ENCODE measurements around the gene CAPN10. TPM values are rescaled to one million over a fixed set of nuclear protein-coding genes. Genes with fewer than 3 reads are reported as not detected.

CAPN10 gene
- total RNA-seq, 1 donor from 2014 or later, result 47.8 TPM

DNA sequence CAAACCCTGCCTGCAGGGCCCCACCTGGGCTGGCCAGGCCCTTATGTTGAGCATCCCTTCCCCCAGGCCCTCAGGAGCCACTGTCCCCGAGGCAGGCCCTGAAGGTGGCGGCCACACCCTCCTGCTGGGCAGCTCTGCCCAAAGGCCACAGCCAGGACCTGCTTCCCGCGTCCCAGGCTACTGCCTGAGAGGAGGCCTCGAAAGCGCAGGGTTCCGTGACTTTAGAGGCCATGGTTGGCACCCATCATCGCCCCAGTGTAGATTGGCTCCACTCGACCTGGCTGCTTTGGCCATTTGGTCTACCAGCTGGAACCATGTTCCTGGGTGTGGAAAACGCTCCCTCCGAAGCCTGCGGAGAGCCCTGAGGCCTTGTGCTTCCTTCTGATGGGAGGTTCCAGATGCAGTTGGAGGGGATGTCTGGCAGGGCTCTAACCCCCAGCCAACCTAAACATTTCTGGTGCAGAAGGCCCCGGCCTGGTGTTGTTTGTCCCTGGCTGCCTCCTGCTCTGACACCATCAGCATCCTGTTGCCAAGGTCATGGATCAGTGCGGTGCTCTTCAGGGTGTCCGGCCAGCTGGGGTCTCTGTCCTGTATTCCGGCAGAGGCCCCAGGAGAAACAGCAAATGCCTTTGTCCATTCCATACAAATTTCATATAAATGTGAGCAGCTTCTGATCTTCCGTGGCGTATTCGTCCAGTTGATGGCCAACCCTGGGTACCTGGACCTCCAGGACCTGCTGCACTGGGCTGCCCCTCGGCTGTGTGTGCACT, 14.7 kb downstream of the CAPN10 start:
- peaks cover 3% of the 10 kb centered on the region for H3K27me3 Mint-ChIP-seq (ENCODE audit: unreplicated experiment)
- no peak for DNase-seq (ENCODE audit: low spot score)
- no peaks in the 10 kb centered on the region for H3K9me3 Mint-ChIP-seq (ENCODE audit: unreplicated experiment)
- H3K36me3 Mint-ChIP-seq (ENCODE audit: low read depth, unreplicated experiment), result no peaks in the 10 kb centered on the region
- peaks cover 8% of the 10 kb centered on the region for H3K4me1 Mint-ChIP-seq (ENCODE audit: unreplicated experiment)
- TF ChIP-seq, protein P1, sequence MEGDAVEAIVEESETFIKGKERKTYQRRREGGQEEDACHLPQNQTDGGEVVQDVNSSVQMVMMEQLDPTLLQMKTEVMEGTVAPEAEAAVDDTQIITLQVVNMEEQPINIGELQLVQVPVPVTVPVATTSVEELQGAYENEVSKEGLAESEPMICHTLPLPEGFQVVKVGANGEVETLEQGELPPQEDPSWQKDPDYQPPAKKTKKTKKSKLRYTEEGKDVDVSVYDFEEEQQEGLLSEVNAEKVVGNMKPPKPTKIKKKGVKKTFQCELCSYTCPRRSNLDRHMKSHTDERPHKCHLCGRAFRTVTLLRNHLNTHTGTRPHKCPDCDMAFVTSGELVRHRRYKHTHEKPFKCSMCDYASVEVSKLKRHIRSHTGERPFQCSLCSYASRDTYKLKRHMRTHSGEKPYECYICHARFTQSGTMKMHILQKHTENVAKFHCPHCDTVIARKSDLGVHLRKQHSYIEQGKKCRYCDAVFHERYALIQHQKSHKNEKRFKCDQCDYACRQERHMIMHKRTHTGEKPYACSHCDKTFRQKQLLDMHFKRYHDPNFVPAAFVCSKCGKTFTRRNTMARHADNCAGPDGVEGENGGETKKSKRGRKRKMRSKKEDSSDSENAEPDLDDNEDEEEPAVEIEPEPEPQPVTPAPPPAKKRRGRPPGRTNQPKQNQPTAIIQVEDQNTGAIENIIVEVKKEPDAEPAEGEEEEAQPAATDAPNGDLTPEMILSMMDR (IDR thresholded peaks at IDR 0.05; ENCODE audit: unreplicated experiment), result no peak
- no peak overlapping the region for H3K27ac Mint-ChIP-seq (ENCODE audit: unreplicated experiment)
- H3K4me3 Mint-ChIP-seq (ENCODE audit: unreplicated experiment), result no peak overlapping the region

DNA sequence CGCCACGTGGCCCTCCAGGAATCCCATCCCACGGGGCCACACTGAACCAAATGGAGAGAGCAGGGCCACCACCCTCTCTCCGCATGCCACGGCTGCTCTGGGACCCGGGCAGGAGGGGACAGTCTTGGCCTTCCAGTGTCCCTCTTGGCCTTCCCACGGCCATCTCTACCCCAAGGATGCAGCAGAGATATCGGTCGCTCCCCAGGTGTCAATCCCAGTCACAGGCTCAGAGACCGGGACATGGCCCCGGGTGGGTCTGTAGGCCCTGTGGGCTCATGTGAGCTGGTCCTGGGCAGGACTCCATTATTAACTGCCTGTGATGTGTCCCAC, 15.3 kb downstream of the CAPN10 start:
- no peak for DNase-seq (ENCODE audit: low spot score)
- no peaks in the 10 kb centered on the region for H3K36me3 Mint-ChIP-seq (ENCODE audit: low read depth, unreplicated experiment)
- H3K27ac Mint-ChIP-seq (ENCODE audit: unreplicated experiment), result no peak overlapping the region
- no peak overlapping the region for H3K4me3 Mint-ChIP-seq (ENCODE audit: unreplicated experiment)
- H3K4me1 Mint-ChIP-seq (ENCODE audit: unreplicated experiment), result peaks cover 8% of the 10 kb centered on the region
- H3K9me3 Mint-ChIP-seq (ENCODE audit: unreplicated experiment), result no peaks in the 10 kb centered on the region
- H3K27me3 Mint-ChIP-seq (ENCODE audit: unreplicated experiment), result peaks cover 3% of the 10 kb centered on the region
- TF ChIP-seq, protein P1 (IDR thresholded peaks at IDR 0.05; ENCODE audit: unreplicated experiment), result no peak

DNA sequence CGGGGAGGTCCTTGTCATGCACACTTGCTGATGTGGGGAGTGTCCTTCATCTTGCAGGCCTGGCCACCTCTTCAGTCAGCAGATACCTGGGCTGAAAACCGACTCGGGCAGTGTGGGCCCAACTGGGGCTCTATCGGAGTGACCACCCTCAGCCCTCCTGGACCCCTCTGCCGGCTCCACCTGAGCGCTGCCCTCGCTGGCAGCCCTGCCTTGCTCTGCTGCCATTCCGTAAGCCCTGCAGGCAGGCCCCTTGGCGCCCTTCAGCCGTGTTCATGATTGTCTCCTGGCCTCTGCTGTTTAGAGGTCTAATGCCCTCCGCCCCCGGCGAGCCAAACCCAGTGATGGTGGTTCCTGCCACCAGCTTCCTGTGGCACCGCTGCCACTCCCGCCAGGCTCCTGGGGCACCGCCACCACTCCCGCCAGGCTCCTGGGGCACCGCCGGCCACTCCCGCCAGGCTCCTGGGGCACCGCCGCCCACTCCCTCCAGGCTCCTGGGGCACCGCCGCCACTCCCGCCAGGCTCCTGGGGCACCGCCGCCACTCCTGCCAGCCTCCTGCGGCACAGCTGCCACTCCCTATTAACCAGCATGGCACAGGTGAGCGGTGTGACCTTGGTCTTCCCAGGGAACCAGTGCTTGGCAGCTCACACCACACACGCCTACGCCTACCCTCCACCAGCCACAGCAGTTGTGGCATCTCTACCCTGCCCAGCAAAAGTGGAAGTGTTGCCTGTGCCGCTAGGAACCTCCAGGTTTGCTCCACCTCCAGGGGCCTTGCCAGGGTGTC, 15.9 kb downstream of the CAPN10 start:
- peaks cover 8% of the 10 kb centered on the region for H3K4me1 Mint-ChIP-seq (ENCODE audit: unreplicated experiment)
- no peak overlapping the region for H3K4me3 Mint-ChIP-seq (ENCODE audit: unreplicated experiment)
- H3K27me3 Mint-ChIP-seq (ENCODE audit: unreplicated experiment), result peaks cover 3% of the 10 kb centered on the region
- H3K36me3 Mint-ChIP-seq (ENCODE audit: low read depth, unreplicated experiment), result no peaks in the 10 kb centered on the region
- H3K27ac Mint-ChIP-seq (ENCODE audit: unreplicated experiment), result no peak overlapping the region
- TF ChIP-seq, protein P1 (IDR thresholded peaks at IDR 0.05; ENCODE audit: unreplicated experiment), result no peak
- DNase-seq (ENCODE audit: low spot score), result no peak
- H3K9me3 Mint-ChIP-seq (ENCODE audit: unreplicated experiment), result no peaks in the 10 kb centered on the region

DNA sequence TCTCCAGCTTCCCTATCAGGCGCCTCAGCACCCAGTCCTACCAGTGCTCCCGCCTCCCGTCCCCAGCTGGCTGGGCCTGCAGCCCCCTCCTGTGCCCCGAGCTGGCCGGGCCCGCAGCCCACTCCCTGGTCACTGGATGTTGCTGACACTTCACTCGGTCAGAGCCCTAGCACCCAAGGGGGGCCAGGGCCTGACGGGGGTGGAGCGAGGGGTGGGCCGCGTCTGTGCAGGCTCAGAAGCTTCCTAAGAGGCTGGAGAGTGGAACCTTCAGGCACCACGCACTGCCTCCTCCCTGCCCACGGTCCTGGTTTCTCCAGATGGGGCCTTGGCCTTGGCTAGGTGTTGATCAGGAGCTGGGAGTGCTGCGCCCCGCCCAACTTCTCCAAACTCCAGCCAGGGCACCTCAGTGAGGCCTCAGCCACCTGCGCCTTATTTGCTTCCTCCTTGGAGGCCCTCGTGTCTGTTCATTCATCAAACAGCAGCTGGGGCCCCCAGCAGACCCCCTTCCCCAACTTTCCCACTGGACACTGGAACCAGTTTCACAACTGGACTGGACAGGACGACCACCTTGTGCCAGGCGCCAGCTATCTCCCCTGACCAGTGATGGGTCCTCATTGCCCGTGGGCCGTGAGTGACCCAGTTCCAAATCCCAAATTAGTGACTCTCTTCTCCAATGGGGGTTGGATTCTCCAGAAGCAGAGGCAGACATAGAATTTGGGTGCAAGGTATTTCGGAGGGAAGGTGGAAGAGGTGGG, 16.7 kb downstream of the CAPN10 start:
- Mint-ChIP-seq H3K4me1 (ENCODE audit: unreplicated experiment) (peaks cover 8% of the 10 kb centered on the region), H3K9me3 (ENCODE audit: unreplicated experiment) (no peaks in the 10 kb centered on the region), H3K4me3 (ENCODE audit: unreplicated experiment) (no peak overlapping the region), H3K27ac (ENCODE audit: unreplicated experiment) (no peak overlapping the region), H3K36me3 (ENCODE audit: low read depth, unreplicated experiment) (no peaks in the 10 kb centered on the region), H3K27me3 (ENCODE audit: unreplicated experiment) (peaks cover 3% of the 10 kb centered on the region)
- DNase-seq (ENCODE audit: low spot score), result no peak
- TF ChIP-seq, protein P1 (IDR thresholded peaks at IDR 0.05; ENCODE audit: unreplicated experiment), result no peak
